K562 (cell line): Measurements from ENCODE around the gene SH3RF1.

Experiments used
- CEBPB ChIP-seq: fragments of 450-650 bp; IDR thresholded peaks from 2 replicates; pipeline ENCODE4 v1.6.1; 2016; ENCODE audit warnings: missing genetic modification characterization, missing compliant biosample characterization
- CHD2 ChIP-seq: IDR thresholded peaks from 2 replicates; pipeline ENCODE4 v1.6.1; 2011; ENCODE audit warnings: low read depth, low read length
- CTCF ChIP-seq, 3 experiments: IDR thresholded peaks in 2 of 3; conservative IDR thresholded peaks in 1 of 3; 2 replicates each; pipeline ENCODE4 v1.5.1; 2011 to 2012; ENCODE audit warnings: low read length in 3 of 3, mild to moderate bottlenecking in 3 of 3, control low read depth in 2 of 3, improper control_type of control experiment in 1 of 3, inconsistent platforms in 1 of 3, low read depth in 1 of 3, mixed read lengths in 1 of 3, moderate library complexity in 1 of 3; ENCODE audit not compliant: insufficient read depth in 2 of 3
- E2F6 ChIP-seq, 2 experiments: IDR thresholded peaks; 2 replicates each; pipeline ENCODE4 v1.6.1; 2011; ENCODE audit warnings: borderline replicate concordance in 1 of 2, control low read depth in 1 of 2, low read depth in 1 of 2, low read length in 1 of 2, mild to moderate bottlenecking in 1 of 2, mixed read lengths in 1 of 2, moderate library complexity in 1 of 2; ENCODE audit not compliant: insufficient read depth in 1 of 2, insufficient read length in 1 of 2, poor library complexity in 1 of 2, severe bottlenecking in 1 of 2; ENCODE audit errors: extremely low read depth in 1 of 2
- ESRRA ChIP-seq: fragments of 450-650 bp; IDR thresholded peaks from 2 replicates; pipeline ENCODE4 v1.6.1; 2014; ENCODE audit warnings: low read depth, mild to moderate bottlenecking, moderate library complexity, borderline replicate concordance
- HMG20A ChIP-seq: fragments of 450-650 bp; formaldehyde crosslinking; conservative IDR thresholded peaks from 2 replicates; pipeline ENCODE4 v1.4.0; 2020; ENCODE audit warnings: mild to moderate bottlenecking, mixed read lengths
- NR4A1 ChIP-seq, 2 experiments: fragments of 250-450 bp in 1 of 2; fragments of 450-650 bp in 1 of 2; sonication (Bioruptor Pico) in 1 of 2; IDR thresholded peaks; 2 replicates each; pipeline versions ENCODE4 v1.4.0 to v1.6.1; 2016 to 2020; ENCODE audit warnings: mild to moderate bottlenecking in 2 of 2, missing compliant biosample characterization in 1 of 2, missing genetic modification characterization in 1 of 2, moderate library complexity in 1 of 2

- no peak for TF ChIP-seq HMG20A (CRISPR knock-in tag)
- no peak for TF ChIP-seq CTCF (IDR thresholded peaks at IDR 0.05 in 2 of 3, conservative IDR thresholded peaks at IDR 0.05 in 1 of 3; ENCODE audit: insufficient read depth in 2 of 3, low read depth in 1 of 3, low read length in 3 of 3)
- no peak for TF ChIP-seq E2F6 (IDR thresholded peaks at IDR 0.05; ENCODE audit: borderline replicate concordance in 1 of 2, extremely low read depth in 1 of 2, insufficient read depth in 1 of 2, insufficient read length in 1 of 2, low read depth in 1 of 2, low read length in 1 of 2, poor library complexity in 1 of 2, severe bottlenecking in 1 of 2)
- TF ChIP-seq CHD2: no peak
- TF ChIP-seq NR4A1 (CRISPR knock-in tag; IDR thresholded peaks at IDR 0.05): no peak
- TF ChIP-seq NR4A1 (tag; IDR thresholded peaks at IDR 0.05): no peak
- TF ChIP-seq ESRRA: no peak
- TF ChIP-seq CEBPB: no peak
Observed at GRCh38 chr4:169234137-169234855, 36.5 kb downstream of the SH3RF1 start.
